Esophagus (tissue), 2 donors: ENCODE measurements around the gene FXYD4. TPM values are rescaled to one million over a fixed set of nuclear protein-coding genes. Genes with fewer than 3 reads are reported as not detected.
"Not testable (repeated sequence)": the region's sequence is repeated elsewhere in the genome, so short reads cannot be mapped to it uniquely, and the experiment has no call there.

Experiments used
- H3K27ac ChIP-seq, 2 donors: one replicate each; pipeline ENCODE4 v1.5.1; 2013; ENCODE audit warnings: low read depth in 2 of 2, mild to moderate bottlenecking in 2 of 2, inconsistent platforms in 1 of 2, low read length in 1 of 2, moderate library complexity in 1 of 2
- H3K27me3 ChIP-seq, 2 donors: one replicate each; pipeline ENCODE4 v1.6.1; 2013; ENCODE audit warnings: low read length in 2 of 2, control low read depth in 1 of 2, mild to moderate bottlenecking in 1 of 2; ENCODE audit not compliant: insufficient read depth in 2 of 2, control insufficient read depth in 1 of 2
- H3K36me3 ChIP-seq, 2 donors: one replicate each; pipeline ENCODE4 v1.6.1; 2013; ENCODE audit warnings: low read length in 1 of 2; ENCODE audit not compliant: control insufficient read depth in 2 of 2, insufficient read depth in 2 of 2
- H3K4me1 ChIP-seq, 2 donors: one replicate each; pipeline ENCODE4 v1.6.1; 2013; ENCODE audit warnings: low read length in 1 of 2; ENCODE audit not compliant: control insufficient read depth in 2 of 2, insufficient read depth in 2 of 2
- H3K4me3 ChIP-seq, 2 donors: one replicate each; pipeline ENCODE4 v1.5.1; 2013; ENCODE audit warnings: low read length in 2 of 2, mild to moderate bottlenecking in 2 of 2, low read depth in 1 of 2, moderate library complexity in 1 of 2
- H3K9me3 ChIP-seq, 2 donors: one replicate each; pipeline ENCODE4 v1.6.1; 2013; ENCODE audit warnings: mild to moderate bottlenecking in 2 of 2, low read depth in 1 of 2, low read length in 1 of 2, moderate library complexity in 1 of 2; ENCODE audit not compliant: control insufficient read depth in 2 of 2, insufficient read depth in 1 of 2
- WGBS, 2 donors: extraction: QIAGEN DNeasy Blood & Tissue Kit; methylation state at CpG; one replicate each; pipeline ENCODE4 v1.1.7; 2013; 5-methylcytosine and 5-hydroxymethylcytosine counted together
- polyA plus RNA-seq, 2 donors: library from polyadenylated mRNA; stranded (reverse); fragments of 200-250 nt; gene quantifications; one replicate each; pipeline ENCODE4 v1.2.3, GENCODE V29; 2013
- donor health status: healthy with polysubstance abuse.
- donor health status: Bipolar disorder and iron deficiency.

The FXYD4 gene
- polyA plus RNA-seq, 2 donors: not detected

- Histone ChIP-seq H3K4me3 (peak overlapping the region; percentile 37 to 57), H3K4me1 (peaks cover 0 to 4% of the 10 kb centered on the region in 2 donors), H3K27me3 (no peaks in the 10 kb centered on the region), H3K9me3 (no peaks in the 10 kb centered on the region), H3K36me3 (no peaks in the 10 kb centered on the region), H3K27ac (peak overlapping the region; percentile 95 to 96)
- WGBS, 2 donors: 0 to 1% methylated on average over 51 to 63 of the region's 63 CpGs
Observed at GRCh38 chr10:43420369-43421200, 49.1 kb downstream of the FXYD4 start.

- Histone ChIP-seq H3K9me3 (no peaks in the 10 kb centered on the region), H3K4me3 (peak overlapping the region; percentile 37 to 57), H3K27ac (peak overlapping the region; percentile 95 to 96), H3K27me3 (no peaks in the 10 kb centered on the region), H3K4me1 (peaks cover 0 to 4% of the 10 kb centered on the region in 2 donors), H3K36me3 (no peaks in the 10 kb centered on the region)
- 17 to 35% methylated on average over 4 of the region's 4 CpGs for WGBS, 2 donors
Observed at GRCh38 chr10:43421201-43421507, 49.7 kb downstream of the FXYD4 start.

- Histone ChIP-seq H3K4me3 (no peak overlapping the region), H3K27ac (peak overlapping the region in 1 of 2 donors; percentile 49), H3K27me3 (no peaks in the 10 kb centered on the region), H3K9me3 (no peaks in the 10 kb centered on the region), H3K36me3 (no peaks in the 10 kb centered on the region), H3K4me1 (peaks cover 0 to 4% of the 10 kb centered on the region in 2 donors)
- WGBS, 2 donors: 85 to 87% methylated on average over 6 of the region's 6 CpGs
Observed at GRCh38 chr10:43421519-43421918, 50.1 kb downstream of the FXYD4 start.

- H3K4me3 ChIP-seq, H3K4me1 ChIP-seq, H3K9me3 ChIP-seq, H3K27me3 ChIP-seq, H3K36me3 ChIP-seq: not testable (repeated sequence)
- 73 to 78% methylated on average over 4 of the region's 4 CpGs for WGBS, 2 donors
- peak overlapping the region in 1 of 2 donors; percentile 49 for H3K27ac ChIP-seq
Observed at GRCh38 chr10:43421944-43422343, 50.5 kb downstream of the FXYD4 start.

- Histone ChIP-seq H3K4me1 (no peaks in the 10 kb centered on the region), H3K27me3 (no peaks in the 10 kb centered on the region), H3K9me3 (no peaks in the 10 kb centered on the region), H3K4me3 (no peak overlapping the region), H3K36me3 (no peaks in the 10 kb centered on the region), H3K27ac (no peak overlapping the region)
- WGBS, 2 donors: 70 to 77% methylated on average over 6 of the region's 6 CpGs
Observed at GRCh38 chr10:43424416-43424815, 53.0 kb downstream of the FXYD4 start.

Other genes starting within 250 kb of the FXYD4 start
- 1 to 10 TPM; 2.0 to 3.4 TPM for gene CSGALNACT2, start 233.2 kb upstream of the FXYD4 start, polyA plus RNA-seq
- under 1 TPM; 0.18 to 0.95 TPM for gene RASGEF1A, start 104.6 kb upstream of the FXYD4 start, polyA plus RNA-seq
- gene HNRNPF, start 37.5 kb downstream of the FXYD4 start, polyA plus RNA-seq: 100 to 1,000 TPM in 1 of 2 donors, 10 to 100 TPM in 1; 59.1 to 128 TPM
- gene ZNF487, start 65.5 kb downstream of the FXYD4 start, polyA plus RNA-seq: 1 to 10 TPM; 2.7 to 3.7 TPM
- gene ZNF239, start 203.0 kb downstream of the FXYD4 start, polyA plus RNA-seq: under 1 TPM; 0.61 to 0.72 TPM
- 1 to 10 TPM; 1.8 to 2.8 TPM for gene ZNF485, start 234.8 kb downstream of the FXYD4 start, polyA plus RNA-seq